PC-3 (cell line): ENCODE measurements around the gene FGF16. TPM values are rescaled to one million over a fixed set of nuclear protein-coding genes. Genes with fewer than 3 reads are reported as not detected.

Source experiments
- ATAC-seq: fragments of 200-7000 bp; cut with Tn5 transposase; 2 replicates; pipeline ENCODE4 v1.9.1; 2020; ENCODE audit warnings: mild to moderate bottlenecking, moderate library complexity
- BruUV-seq: library from RNA; stranded (reverse); fragments of 400-500 nt; replicated peaks from 2 replicates; lab custom pipeline; 2021; lab: Mats Ljungman, UMichigan
- CTCF ChIA-PET: fragments of 300-600 bp; sonication (Branson Sonifier 250); formaldehyde crosslinking; loops from one replicate; lab custom pipeline; 2022; ENCODE audit warnings: antibody characterized with exemption; lab: Charles Lee
- POLR2A ChIA-PET: fragments of 300-600 bp; sonication (Branson Sonifier 250); formaldehyde crosslinking; loops from one replicate; lab custom pipeline; 2022; ENCODE audit warnings: antibody characterized with exemption; ENCODE audit not compliant: unreplicated experiment; lab: Charles Lee
- DNase-seq: peaks from one replicate; pipeline ENCODE4 v3.0.0-alpha.2; 2015
- H2AFZ ChIP-seq: fragments of 300-600 bp; sonication (generic); 2 replicates; pipeline ENCODE4 v1.6.0; 2016; ENCODE audit warnings: antibody characterized with exemption, low read length
- H3F3A ChIP-seq: fragments of 300-600 bp; sonication (generic); one replicate; pipeline ENCODE4 v1.6.0; 2017; ENCODE audit warnings: antibody characterized with exemption, low read length, control low read depth, mild to moderate bottlenecking; ENCODE audit not compliant: unreplicated experiment
- H3K27ac ChIP-seq: fragments of 300-600 bp; sonication (generic); 2 replicates; pipeline ENCODE4 v1.5.1; 2016; ENCODE audit warnings: mild to moderate bottlenecking, low read length
- H3K27me3 ChIP-seq: fragments of 300-600 bp; sonication (generic); 2 replicates; pipeline ENCODE4 v1.6.1; 2016; ENCODE audit warnings: low read length, mixed read lengths
- H3K36me3 ChIP-seq: fragments of 300-600 bp; sonication (generic); 2 replicates; pipeline ENCODE4 v1.6.1; 2016; ENCODE audit warnings: low read depth, mixed run types, low read length, mixed read lengths
- H3K4me1 ChIP-seq: fragments of 300-600 bp; sonication (generic); 2 replicates; pipeline ENCODE4 v1.5.1; 2016; ENCODE audit warnings: low read length; ENCODE audit not compliant: insufficient read depth
- H3K4me2 ChIP-seq: fragments of 300-600 bp; sonication (generic); 2 replicates; pipeline ENCODE4 v1.6.0; 2016; ENCODE audit warnings: low read length
- H3K4me3 ChIP-seq: fragments of 300-600 bp; sonication (generic); 2 replicates; pipeline ENCODE4 v1.5.1; 2016; ENCODE audit warnings: mild to moderate bottlenecking, low read length, mixed read lengths
- H3K79me2 ChIP-seq: fragments of 300-600 bp; sonication (generic); 2 replicates; pipeline ENCODE4 v1.6.1; 2017; ENCODE audit warnings: low read length, mixed read lengths
- H3K9ac ChIP-seq: fragments of 300-600 bp; sonication (generic); 2 replicates; pipeline ENCODE4 v1.6.0; 2016; ENCODE audit warnings: mild to moderate bottlenecking, low read length
- H3K9me2 ChIP-seq: fragments of 300-600 bp; sonication (generic); replicated peaks from 2 replicates; pipeline ENCODE4 v1.6.1; 2016; ENCODE audit warnings: mixed run types, low read length, mixed read lengths
- H3K9me3 ChIP-seq: fragments of 300-600 bp; sonication (generic); 2 replicates; pipeline ENCODE4 v1.6.1; 2016; ENCODE audit warnings: low read length, mixed read lengths
- H4K20me1 ChIP-seq: fragments of 300-600 bp; sonication (generic); 2 replicates; pipeline ENCODE4 v1.6.1; 2016; ENCODE audit warnings: low read length, mixed read lengths
- CTCF ChIP-seq: fragments of 300-600 bp; sonication (generic); conservative IDR thresholded peaks from 2 replicates; pipeline ENCODE4 v1.5.1; 2017; ENCODE audit warnings: antibody characterized with exemption, low read depth, mild to moderate bottlenecking, low read length
- EZH2 ChIP-seq: fragments of 300-600 bp; sonication (generic); IDR thresholded peaks from one replicate; pipeline ENCODE4 v1.6.1; 2017; ENCODE audit warnings: antibody characterized with exemption, mild to moderate bottlenecking, low read length; ENCODE audit not compliant: unreplicated experiment
- EZH2phosphoT487 ChIP-seq: fragments of 300-600 bp; sonication (generic); IDR thresholded peaks from 2 replicates; pipeline ENCODE4 v1.6.1; 2018; ENCODE audit warnings: mild to moderate bottlenecking, antibody characterized with exemption, low read length, borderline replicate concordance
- intact Hi-C: fragments of 100-400 bp; cut with micrococcal nuclease; formaldehyde crosslinking; loops from 2 replicates; pipeline ENCODE4 v1.9.0; 2023
- total RNA-seq: library from RNA; depleted of rRNA; stranded (reverse); fragments of >200 nt; gene quantifications from 2 replicates; pipeline ENCODE4 v1.2.3, GENCODE V29; 2014

Gene FGF16
- total RNA-seq, 1 experiment from 2014 or later = not detected

DNA sequence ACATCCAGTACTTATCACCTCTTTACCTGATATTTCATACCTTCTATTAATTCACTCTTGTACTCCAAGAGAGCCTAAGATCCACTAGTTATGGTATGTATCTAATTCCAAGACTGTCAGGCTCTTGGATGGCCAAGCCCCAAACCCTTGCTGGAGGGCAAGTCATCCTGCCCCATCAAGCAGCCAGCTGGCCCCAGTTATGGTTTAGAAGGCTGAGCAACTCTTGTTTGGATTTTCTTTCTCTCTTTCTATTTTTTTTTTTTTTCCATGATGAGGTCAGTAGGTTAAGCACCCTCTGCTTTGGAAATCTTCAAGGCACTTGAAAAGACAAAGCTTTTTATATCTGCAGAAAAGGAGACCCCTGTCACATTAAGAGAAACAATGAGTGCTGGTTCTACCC lies 10.9 kb upstream of the FGF16 start:
- CTCF ChIA-PET = interaction anchor here (0.6 kb wide), 3 partner anchors 20 to 1242 kb away, joined by 3 to 7 read pairs (median 3); no protein-coding TSS in a partner anchor
- no peaks in the 10 kb centered on the region for H3K9me2 ChIP-seq

GRCh38 chrX:77436682-77437081 lies 10.5 kb upstream of the FGF16 start:
- Histone ChIP-seq H3K4me1 (peaks cover 41% of the 10 kb centered on the region), H3K9me3 (no peaks in the 10 kb centered on the region), H3K9me2 (no peaks in the 10 kb centered on the region), H3K79me2 (no peaks in the 10 kb centered on the region), H3K27me3 (no peaks in the 10 kb centered on the region), H3K9ac (peak overlapping the region; percentile 19; the same call in 1 of the 2 replicates), H3F3A (no peaks in the 10 kb centered on the region), H3K4me3 (no peak overlapping the region), H3K27ac (peak overlapping the region; percentile 75), H3K4me2 (peak overlapping the region; percentile 32; the same call in 1 of the 2 replicates), H2AFZ (0 out of 2 replicates have a peak overlapping the region, but pooled peaks have one; percentile 28), H3K36me3 (no peaks in the 10 kb centered on the region), H4K20me1 (no peaks in the 10 kb centered on the region)
- ATAC-seq (peak; percentile 62), DNase-seq (peak; percentile 79)
- POLR2A ChIA-PET = no interaction called here
- no TSS peak for BruUV-seq
- CTCF ChIA-PET = interaction anchor here (0.6 kb wide), 3 partner anchors 20 to 1242 kb away, joined by 3 to 7 read pairs (median 3); no protein-coding TSS in a partner anchor
- intact Hi-C loops = no loop called here
- TF ChIP-seq EZH2 = no peak
- no peak for TF ChIP-seq CTCF
- TF ChIP-seq EZH2phosphoT487 = no peak

More for the DNA sequence above, 10.9 kb upstream of the FGF16 start:
- Histone ChIP-seq H3K4me2 (peak overlapping the region; percentile 18; the same call in 1 of the 2 replicates), H3F3A (no peaks in the 10 kb centered on the region), H2AFZ (no peak overlapping the region), H3K9ac (peak overlapping the region; percentile 3; the same call in 1 of the 2 replicates), H4K20me1 (no peaks in the 10 kb centered on the region), H3K27me3 (no peaks in the 10 kb centered on the region), H3K4me1 (peaks cover 37% of the 10 kb centered on the region), H3K4me3 (no peak overlapping the region), H3K9me3 (no peaks in the 10 kb centered on the region), H3K36me3 (no peaks in the 10 kb centered on the region), H3K79me2 (no peaks in the 10 kb centered on the region), H3K27ac (peak overlapping the region; percentile 75)
- ATAC-seq = no peak
- BruUV-seq = no TSS peak
- intact Hi-C loops = no loop called here
- POLR2A ChIA-PET = no interaction called here
- DNase-seq = no peak
- TF ChIP-seq EZH2 (no peak), EZH2phosphoT487 (no peak), CTCF (no peak)

DNA sequence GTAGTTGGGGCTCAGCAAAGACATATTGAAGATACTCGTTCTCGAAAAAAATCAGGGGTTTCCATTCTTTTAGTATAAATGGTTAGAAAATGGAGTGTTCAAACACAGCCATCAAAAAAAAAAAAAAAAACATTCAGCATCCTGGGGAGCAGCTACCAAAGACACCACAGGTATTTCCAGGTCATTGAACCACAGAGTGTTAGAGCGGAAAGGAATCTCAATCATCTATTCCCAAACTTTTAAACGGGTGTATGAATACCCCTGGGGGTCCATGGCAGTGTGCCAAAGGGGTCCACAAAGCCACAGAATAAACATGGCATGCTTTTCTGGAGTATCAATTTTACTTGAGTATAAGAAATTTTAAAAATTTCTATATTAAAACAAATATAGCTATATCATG lies 6.9 kb upstream of the FGF16 start:
- Histone ChIP-seq H3K4me2 (no peak overlapping the region), H3K79me2 (no peaks in the 10 kb centered on the region), H2AFZ (no peak overlapping the region), H3K27ac (no peak overlapping the region), H3K36me3 (no peaks in the 10 kb centered on the region), H3K9me3 (no peaks in the 10 kb centered on the region), H4K20me1 (no peaks in the 10 kb centered on the region), H3K9me2 (no peaks in the 10 kb centered on the region), H3F3A (no peaks in the 10 kb centered on the region), H3K27me3 (no peaks in the 10 kb centered on the region), H3K9ac (no peak overlapping the region), H3K4me3 (no peak overlapping the region), H3K4me1 (peaks cover 54% of the 10 kb centered on the region)
- no peak for ATAC-seq
- TF ChIP-seq CTCF (no peak), EZH2phosphoT487 (no peak), EZH2 (no peak)
- ChIA-PET POLR2A (no interaction called here), CTCF (no interaction called here)
- no peak for DNase-seq
- no TSS peak for BruUV-seq
- intact Hi-C loops = loop anchor here (5.0 kb wide), 1 partner anchor 457 kb away; the partner anchor contains the start of genes COX7B and MAGT1
